Uterus (tissue), 4 donors: ENCODE measurements around the gene PDLIM7. TPM values are rescaled to one million over a fixed set of nuclear protein-coding genes. Genes with fewer than 3 reads are reported as not detected.
A peak's percentile ranks its signal among the peaks of the same experiment; 100 is the strongest.

Experiments used
- DNase-seq, 2 donors: peaks; one replicate each; pipeline ENCODE4 v3.0.0-alpha.2; 2019 to 2020
- H3K27ac ChIP-seq, 2 donors: fragments of 200-600 bp; sonication (generic); 1 replicate in 1 of 2; 2 replicates in 1 of 2; pipeline ENCODE4 v1.5.1; 2016 to 2018
- H3K27me3 ChIP-seq, 2 donors: fragments of 200-600 bp; sonication (generic); one replicate each; pipeline ENCODE4 v1.5.1; 2018 to 2019; ENCODE audit warnings: control low read depth in 1 of 2
- H3K36me3 ChIP-seq, 2 donors: fragments of 200-600 bp; sonication (generic); one replicate each; pipeline ENCODE4 v1.5.1; 2019; ENCODE audit warnings: control low read depth in 1 of 2
- H3K4me1 ChIP-seq, 2 donors: fragments of 200-600 bp; sonication (generic); one replicate each; pipeline ENCODE4 v1.5.1; 2018 to 2019; ENCODE audit warnings: control low read depth in 1 of 2
- H3K4me3 ChIP-seq, 2 donors: fragments of 200-600 bp; sonication (generic); 1 replicate in 1 of 2; 2 replicates in 1 of 2; pipeline ENCODE4 v1.5.1; 2018 to 2019; ENCODE audit warnings: mild to moderate bottlenecking in 1 of 2
- H3K9me3 ChIP-seq, 2 donors: fragments of 200-600 bp; sonication (generic); one replicate each; pipeline ENCODE4 v1.5.1; 2019; ENCODE audit warnings: control low read depth in 1 of 2
- POLR2A ChIP-seq, 2 donors: fragments of 450-650 bp; IDR thresholded peaks; one replicate each; pipeline ENCODE4 v1.6.1; 2016; ENCODE audit warnings: antibody characterized with exemption in 2 of 2, mild to moderate bottlenecking in 1 of 2, moderate library complexity in 1 of 2
- intact Hi-C: fragments of 100-400 bp; cut with DNase I; formaldehyde crosslinking; loops from one replicate; pipeline ENCODE4 v1.15.1; 2023; ENCODE audit warnings: low total_unique reads
- total RNA-seq, 4 donors: library from RNA; depleted of rRNA in 3 of 4; stranded (reverse); fragments of >200 nt in 3 of 4; gene quantifications; one replicate each; pipeline versions ENCODE4 v1.1.0 to v1.2.4, GENCODE V29; 2014 to 2023
- TF ChIP-seq, protein P1 (sequence below), 4 experiments: fragments of 200-600 bp in 2 of 4; fragments of 450-650 bp in 2 of 4; sonication (generic) in 2 of 4; IDR thresholded peaks; one replicate each; pipeline ENCODE4 v1.5.1; 2016 to 2019; ENCODE audit warnings: antibody characterized with exemption in 4 of 4, mild to moderate bottlenecking in 2 of 4, moderate library complexity in 1 of 4
- donor health status: DM: yes; HTN: yes; CAD: no.

PDLIM7 gene
- total RNA-seq, 4 donors from 2014 or later: 102 to 543 (median 193) TPM

DNA sequence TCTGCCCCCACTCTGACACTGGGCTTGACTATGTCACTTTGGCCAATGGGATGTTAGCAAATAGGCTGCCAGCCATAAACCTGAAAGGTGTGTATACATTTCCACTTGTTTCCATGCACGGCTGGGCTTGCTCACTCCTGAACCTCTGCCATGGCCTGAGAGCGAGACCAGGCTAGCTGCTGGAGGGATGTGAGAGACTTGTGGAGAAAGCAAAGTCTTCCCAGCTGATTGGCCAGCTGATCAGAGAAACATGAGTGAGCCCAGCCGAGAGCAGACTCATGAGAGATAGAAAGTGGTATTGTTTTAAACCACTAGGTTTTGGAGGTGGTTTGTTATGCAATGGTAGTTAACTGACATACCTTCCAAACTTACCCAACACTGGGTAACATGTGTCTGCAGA lies 43.0 kb upstream of the PDLIM7 start:
- Histone ChIP-seq H3K27ac (no peak overlapping the region), H3K27me3 (no peaks in the 10 kb centered on the region), H3K4me1 (peaks cover 12 to 13% of the 10 kb centered on the region in 2 donors), H3K4me3 (no peak overlapping the region), H3K9me3 (no peaks in the 10 kb centered on the region), H3K36me3 (no peaks in the 10 kb centered on the region)
- TF ChIP-seq, protein P1, sequence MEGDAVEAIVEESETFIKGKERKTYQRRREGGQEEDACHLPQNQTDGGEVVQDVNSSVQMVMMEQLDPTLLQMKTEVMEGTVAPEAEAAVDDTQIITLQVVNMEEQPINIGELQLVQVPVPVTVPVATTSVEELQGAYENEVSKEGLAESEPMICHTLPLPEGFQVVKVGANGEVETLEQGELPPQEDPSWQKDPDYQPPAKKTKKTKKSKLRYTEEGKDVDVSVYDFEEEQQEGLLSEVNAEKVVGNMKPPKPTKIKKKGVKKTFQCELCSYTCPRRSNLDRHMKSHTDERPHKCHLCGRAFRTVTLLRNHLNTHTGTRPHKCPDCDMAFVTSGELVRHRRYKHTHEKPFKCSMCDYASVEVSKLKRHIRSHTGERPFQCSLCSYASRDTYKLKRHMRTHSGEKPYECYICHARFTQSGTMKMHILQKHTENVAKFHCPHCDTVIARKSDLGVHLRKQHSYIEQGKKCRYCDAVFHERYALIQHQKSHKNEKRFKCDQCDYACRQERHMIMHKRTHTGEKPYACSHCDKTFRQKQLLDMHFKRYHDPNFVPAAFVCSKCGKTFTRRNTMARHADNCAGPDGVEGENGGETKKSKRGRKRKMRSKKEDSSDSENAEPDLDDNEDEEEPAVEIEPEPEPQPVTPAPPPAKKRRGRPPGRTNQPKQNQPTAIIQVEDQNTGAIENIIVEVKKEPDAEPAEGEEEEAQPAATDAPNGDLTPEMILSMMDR (IDR thresholded peaks at IDR 0.05): no peak
- no peak for TF ChIP-seq POLR2A (IDR thresholded peaks at IDR 0.05)
- intact Hi-C loops: no loop called here
- no peak for DNase-seq

DNA sequence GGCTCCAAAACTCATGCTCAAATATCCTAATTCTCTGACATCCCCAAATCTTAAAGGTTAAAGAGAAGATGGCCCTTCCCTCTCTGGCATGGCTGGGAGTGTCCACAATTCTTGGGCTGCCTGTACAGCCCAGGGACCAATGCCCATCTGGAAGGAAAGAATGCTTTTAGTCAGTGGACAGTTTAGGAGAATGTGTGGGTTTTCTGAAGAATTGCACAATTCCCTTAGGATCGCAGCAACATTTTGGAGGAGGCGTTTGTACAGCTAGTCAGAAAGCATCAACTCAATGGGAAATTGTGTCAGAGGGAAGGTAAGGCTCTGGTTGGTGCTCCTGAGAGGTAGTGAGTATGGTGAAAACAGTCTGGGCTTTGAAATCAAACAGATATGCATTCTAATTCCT lies 42.0 kb upstream of the PDLIM7 start:
- peak overlapping the region; percentile 71 to 89 for H3K27ac ChIP-seq
- DNase-seq: no peak
- no peaks in the 10 kb centered on the region for H3K36me3 ChIP-seq
- no peaks in the 10 kb centered on the region for H3K27me3 ChIP-seq
- H3K4me3 ChIP-seq: no peak overlapping the region
- peaks cover 6 to 13% of the 10 kb centered on the region in 2 donors for H3K4me1 ChIP-seq
- TF ChIP-seq POLR2A (IDR thresholded peaks at IDR 0.05): no peak
- TF ChIP-seq, protein P1 (IDR thresholded peaks at IDR 0.05): no peak
- intact Hi-C loops: no loop called here
- no peaks in the 10 kb centered on the region for H3K9me3 ChIP-seq

DNA sequence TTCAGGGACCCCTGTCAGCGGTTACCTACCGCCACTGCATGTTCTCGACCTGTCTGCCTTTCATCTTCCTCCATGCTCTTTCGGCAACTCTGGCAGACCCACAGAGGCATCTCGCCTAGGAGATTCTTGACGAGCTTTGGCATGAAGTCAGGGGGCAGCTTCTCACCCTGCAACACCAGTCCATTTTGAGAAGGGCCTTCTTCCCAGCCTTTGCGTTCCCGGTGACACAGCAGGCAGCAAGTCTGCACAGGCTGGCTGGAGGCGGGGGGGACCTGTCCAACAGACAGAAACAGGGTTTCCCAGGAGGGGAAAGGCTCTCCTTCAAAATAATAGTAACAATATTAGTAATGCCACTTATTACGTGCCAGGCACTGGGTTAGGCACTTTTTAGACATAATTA lies 41.5 kb upstream of the PDLIM7 start:
- H3K27me3 ChIP-seq: no peaks in the 10 kb centered on the region
- H3K9me3 ChIP-seq: no peaks in the 10 kb centered on the region
- no peak overlapping the region for H3K4me3 ChIP-seq
- H3K27ac ChIP-seq: peak overlapping the region; percentile 71 to 89
- no peak for DNase-seq
- no peak for TF ChIP-seq POLR2A (IDR thresholded peaks at IDR 0.05)
- TF ChIP-seq, protein P1 (IDR thresholded peaks at IDR 0.05): no peak
- H3K36me3 ChIP-seq: no peaks in the 10 kb centered on the region
- intact Hi-C loops: no loop called here
- H3K4me1 ChIP-seq: peaks cover under 1 to 13% of the 10 kb centered on the region in 2 donors

DNA sequence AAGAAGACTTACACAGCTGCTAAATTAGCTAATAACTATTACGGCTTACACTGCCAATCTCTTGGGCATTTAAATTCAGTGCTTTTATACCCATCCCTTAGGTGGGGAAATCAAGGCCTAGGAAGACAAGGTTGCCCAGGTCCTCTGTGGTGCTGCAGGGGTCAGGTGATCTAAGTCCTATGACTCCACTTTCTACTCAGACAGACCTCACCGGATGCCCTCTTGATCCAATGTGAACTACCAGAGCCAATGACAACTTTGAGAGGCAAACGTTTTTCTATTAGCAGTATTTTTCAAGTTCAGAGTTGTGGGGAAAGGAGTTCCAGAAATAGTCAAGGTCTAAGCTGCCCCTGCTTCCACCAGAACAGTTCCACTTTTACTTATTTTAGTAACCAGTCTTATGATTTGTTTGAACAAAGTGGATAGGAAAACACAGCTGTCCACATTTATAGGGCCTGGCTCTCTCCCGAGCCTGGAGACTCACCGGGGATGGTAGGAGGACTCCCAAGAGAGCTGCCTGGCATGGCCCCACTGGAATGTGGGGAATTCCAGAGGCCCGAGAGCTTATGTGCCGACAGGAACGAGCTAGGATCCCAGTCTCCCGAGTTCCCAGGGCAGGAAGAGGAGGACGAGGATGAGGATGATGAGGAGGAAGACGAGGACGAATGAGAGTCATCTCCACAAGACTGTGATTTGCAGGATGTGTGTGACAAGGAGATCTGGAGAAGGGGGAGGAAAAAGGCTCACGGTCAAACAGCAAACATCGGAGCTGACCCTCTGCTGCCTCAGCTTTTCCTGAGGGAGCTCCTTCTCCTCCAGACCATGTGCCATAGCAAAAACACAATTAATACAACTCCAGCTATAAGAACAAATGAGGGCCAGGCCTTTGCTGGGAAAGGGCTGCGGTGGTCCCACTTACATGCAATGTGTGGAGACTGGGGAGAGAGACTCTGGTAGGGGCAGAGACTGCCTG lies 40.3 kb upstream of the PDLIM7 start:
- no peaks in the 10 kb centered on the region for H3K36me3 ChIP-seq
- H3K4me1 ChIP-seq: peaks cover 0 to 13% of the 10 kb centered on the region in 2 donors
- no peaks in the 10 kb centered on the region for H3K9me3 ChIP-seq
- intact Hi-C loops: no loop called here
- H3K4me3 ChIP-seq: no peak overlapping the region
- H3K27ac ChIP-seq: peak overlapping the region; percentile 71 to 89
- TF ChIP-seq POLR2A (IDR thresholded peaks at IDR 0.05): no peak
- TF ChIP-seq, protein P1 (IDR thresholded peaks at IDR 0.05): no peak
- no peaks in the 10 kb centered on the region for H3K27me3 ChIP-seq
- peak; percentile 55 to 68 for DNase-seq

DNA sequence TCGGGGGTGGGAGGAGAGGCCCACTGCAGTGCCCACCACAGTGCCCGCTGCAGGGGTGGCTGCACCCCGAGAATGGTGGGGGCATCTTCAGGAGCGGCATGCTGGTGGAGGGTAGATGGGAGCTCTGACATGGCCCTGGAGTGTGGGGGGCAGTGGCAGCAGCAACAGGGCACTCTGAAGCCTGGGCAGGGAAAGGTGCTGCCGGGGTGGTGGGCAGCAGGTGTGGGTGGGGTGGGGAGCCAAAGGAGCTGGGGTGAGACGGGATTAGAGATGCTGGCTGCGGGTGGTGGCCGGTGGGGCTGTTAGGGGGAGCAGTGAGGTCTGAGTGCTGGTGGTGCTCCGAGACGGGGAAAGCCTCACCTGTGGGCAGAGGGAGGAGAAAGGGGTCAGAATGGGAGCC lies 39.0 kb upstream of the PDLIM7 start:
- DNase-seq: no peak
- H3K9me3 ChIP-seq: no peaks in the 10 kb centered on the region
- peak overlapping the region; percentile 71 to 89 for H3K27ac ChIP-seq
- no peak for TF ChIP-seq POLR2A (IDR thresholded peaks at IDR 0.05)
- TF ChIP-seq, protein P1 (IDR thresholded peaks at IDR 0.05): no peak
- no peak overlapping the region for H3K4me3 ChIP-seq
- no peaks in the 10 kb centered on the region for H3K27me3 ChIP-seq
- no peaks in the 10 kb centered on the region for H3K36me3 ChIP-seq
- peaks cover 0 to 13% of the 10 kb centered on the region in 2 donors for H3K4me1 ChIP-seq
- intact Hi-C loops: no loop called here
